ENCODE results near the gene ABCA13. TPM values are rescaled to one million over a fixed set of nuclear protein-coding genes. Genes with fewer than 3 reads are reported as not detected.

The ABCA13 gene
- total RNA-seq, 1 donor from 2014 or later, result not detected

DNA sequence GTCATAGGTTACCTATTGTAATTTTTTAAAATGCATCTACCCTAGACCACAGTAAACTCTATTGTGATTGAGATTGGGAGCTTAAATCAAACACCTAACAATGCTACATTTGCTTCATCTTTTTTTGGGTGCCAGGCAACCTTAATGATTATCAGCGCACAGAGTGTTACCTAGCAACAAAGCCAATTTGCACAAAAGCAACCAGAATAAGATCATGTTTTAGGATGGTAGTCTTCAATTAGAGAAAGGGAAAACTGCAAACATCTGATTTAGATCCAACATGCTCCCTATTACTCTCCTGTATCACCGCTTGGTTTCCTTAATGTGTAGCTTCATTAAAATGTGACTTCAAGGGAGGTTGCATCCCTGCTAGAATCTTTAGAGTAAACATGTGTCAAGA is 226.9 kb downstream of the ABCA13 start:
- peaks cover 4% of the 10 kb centered on the region for H3K4me1 Mint-ChIP-seq
- Histone ChIP-seq H3K36me3 (no peaks in the 10 kb centered on the region), H2AFZ (replicated peaks) (no peak overlapping the region), H4K20me1 (ENCODE audit: low read depth) (no peaks in the 10 kb centered on the region), H3K4me3 (no peak overlapping the region), H3K9ac (no peak overlapping the region), H3K27ac (no peak overlapping the region), H3F3A (ENCODE audit: low read depth) (no peaks in the 10 kb centered on the region), H3K27me3 (no peaks in the 10 kb centered on the region), H3K79me2 (ENCODE audit: low read depth) (no peaks in the 10 kb centered on the region), H3K4me2 (no peak overlapping the region), H3K9me3 (ENCODE audit: low read depth) (no peaks in the 10 kb centered on the region), H3K4me1 (peaks cover 16% of the 10 kb centered on the region)
- H3K27ac Mint-ChIP-seq, result no peak overlapping the region
- TF ChIP-seq EZH2 (IDR thresholded peaks at IDR 0.05) (no peak), EZH2phosphoT487 (IDR thresholded peaks at IDR 0.05) (no peak)
- TF ChIP-seq, protein P1, sequence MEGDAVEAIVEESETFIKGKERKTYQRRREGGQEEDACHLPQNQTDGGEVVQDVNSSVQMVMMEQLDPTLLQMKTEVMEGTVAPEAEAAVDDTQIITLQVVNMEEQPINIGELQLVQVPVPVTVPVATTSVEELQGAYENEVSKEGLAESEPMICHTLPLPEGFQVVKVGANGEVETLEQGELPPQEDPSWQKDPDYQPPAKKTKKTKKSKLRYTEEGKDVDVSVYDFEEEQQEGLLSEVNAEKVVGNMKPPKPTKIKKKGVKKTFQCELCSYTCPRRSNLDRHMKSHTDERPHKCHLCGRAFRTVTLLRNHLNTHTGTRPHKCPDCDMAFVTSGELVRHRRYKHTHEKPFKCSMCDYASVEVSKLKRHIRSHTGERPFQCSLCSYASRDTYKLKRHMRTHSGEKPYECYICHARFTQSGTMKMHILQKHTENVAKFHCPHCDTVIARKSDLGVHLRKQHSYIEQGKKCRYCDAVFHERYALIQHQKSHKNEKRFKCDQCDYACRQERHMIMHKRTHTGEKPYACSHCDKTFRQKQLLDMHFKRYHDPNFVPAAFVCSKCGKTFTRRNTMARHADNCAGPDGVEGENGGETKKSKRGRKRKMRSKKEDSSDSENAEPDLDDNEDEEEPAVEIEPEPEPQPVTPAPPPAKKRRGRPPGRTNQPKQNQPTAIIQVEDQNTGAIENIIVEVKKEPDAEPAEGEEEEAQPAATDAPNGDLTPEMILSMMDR (IDR thresholded peaks at IDR 0.05), result no peak
- H3K4me3 Mint-ChIP-seq, result no peak overlapping the region
- peaks cover 5% of the 10 kb centered on the region for H3K9me3 Mint-ChIP-seq
- no peak for DNase-seq (ENCODE audit: low spot score)
- no peaks in the 10 kb centered on the region for H3K36me3 Mint-ChIP-seq
- H3K27me3 Mint-ChIP-seq (ENCODE audit: insufficient read depth, low read depth), result peaks cover 2% of the 10 kb centered on the region

DNA sequence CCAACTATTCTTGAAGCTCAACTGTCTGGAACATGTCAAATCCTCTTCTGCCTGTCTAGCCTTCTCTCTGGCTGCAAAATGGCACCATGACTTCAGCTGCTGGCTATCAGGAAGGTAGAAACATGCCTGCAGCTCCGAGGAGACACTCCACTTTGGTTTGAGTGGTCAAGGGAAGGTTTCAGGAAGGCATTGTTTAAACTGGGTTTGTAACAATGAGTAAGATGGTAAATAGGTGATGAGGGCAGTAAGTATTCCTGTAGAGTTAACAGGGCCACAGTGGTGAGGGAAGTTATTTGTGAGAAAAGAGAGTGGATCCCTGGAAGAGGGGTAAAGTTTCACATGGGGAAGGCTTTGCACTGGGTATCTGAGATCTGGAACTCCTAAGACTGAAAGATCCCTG is 231.5 kb downstream of the ABCA13 start:
- TF ChIP-seq EZH2 (IDR thresholded peaks at IDR 0.05), result no peak
- no peak for TF ChIP-seq EZH2phosphoT487 (IDR thresholded peaks at IDR 0.05)
- TF ChIP-seq, protein P1 (IDR thresholded peaks at IDR 0.05), result no peak
- Histone ChIP-seq H3K4me2 (no peak overlapping the region), H3K4me3 (no peak overlapping the region), H3K27ac (no peak overlapping the region), H3K27me3 (no peaks in the 10 kb centered on the region), H3K9ac (no peak overlapping the region), H3K4me1 (peaks cover 16% of the 10 kb centered on the region), H4K20me1 (ENCODE audit: low read depth) (no peaks in the 10 kb centered on the region), H3F3A (ENCODE audit: low read depth) (no peaks in the 10 kb centered on the region), H3K36me3 (no peaks in the 10 kb centered on the region), H2AFZ (replicated peaks) (no peak overlapping the region), H3K9me3 (ENCODE audit: low read depth) (no peaks in the 10 kb centered on the region), H3K79me2 (ENCODE audit: low read depth) (no peaks in the 10 kb centered on the region)
- Mint-ChIP-seq H3K36me3 (no peaks in the 10 kb centered on the region), H3K4me1 (peaks cover 4% of the 10 kb centered on the region), H3K4me3 (no peak overlapping the region), H3K9me3 (peaks cover 2% of the 10 kb centered on the region), H3K27ac (no peak overlapping the region), H3K27me3 (ENCODE audit: insufficient read depth, low read depth) (no peaks in the 10 kb centered on the region)
- DNase-seq (ENCODE audit: low spot score), result no peak

DNA sequence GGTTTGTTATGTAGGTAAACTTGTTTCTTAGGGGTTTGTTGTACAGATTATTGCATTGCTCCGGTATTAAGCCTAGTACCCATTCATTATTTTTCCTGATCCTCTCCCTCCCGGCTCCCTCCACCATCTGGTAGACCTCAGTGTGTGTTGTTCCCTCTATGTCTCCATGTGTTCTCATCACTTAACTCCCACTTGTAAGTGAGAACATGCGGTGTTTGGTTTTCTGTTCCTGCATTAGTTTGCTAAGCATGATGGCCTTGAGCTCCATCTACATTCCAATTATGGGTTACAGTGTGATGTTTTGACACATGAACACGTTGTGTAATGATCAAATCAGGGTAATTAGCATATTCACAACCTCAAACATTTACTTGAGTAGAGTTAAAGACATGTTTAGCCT is 237.5 kb downstream of the ABCA13 start:
- Histone ChIP-seq H3F3A (ENCODE audit: low read depth) (no peaks in the 10 kb centered on the region), H3K4me1 (no peaks in the 10 kb centered on the region), H3K36me3 (no peaks in the 10 kb centered on the region), H3K4me2 (no peak overlapping the region), H3K27me3 (no peaks in the 10 kb centered on the region), H3K9ac (no peak overlapping the region), H3K9me3 (ENCODE audit: low read depth) (no peaks in the 10 kb centered on the region), H3K27ac (no peak overlapping the region), H4K20me1 (ENCODE audit: low read depth) (no peaks in the 10 kb centered on the region), H3K4me3 (no peak overlapping the region), H3K79me2 (ENCODE audit: low read depth) (no peaks in the 10 kb centered on the region), H2AFZ (replicated peaks) (no peak overlapping the region)
- Mint-ChIP-seq H3K27ac (no peak overlapping the region), H3K4me3 (no peak overlapping the region), H3K9me3 (peaks cover 3% of the 10 kb centered on the region), H3K4me1 (peaks cover 3% of the 10 kb centered on the region), H3K36me3 (peaks cover 2% of the 10 kb centered on the region), H3K27me3 (ENCODE audit: insufficient read depth, low read depth) (no peaks in the 10 kb centered on the region)
- TF ChIP-seq EZH2phosphoT487 (IDR thresholded peaks at IDR 0.05) (no peak), EZH2 (IDR thresholded peaks at IDR 0.05) (no peak)
- TF ChIP-seq, protein P1 (IDR thresholded peaks at IDR 0.05), result no peak
- no peak for DNase-seq (ENCODE audit: low spot score)

Data from neural progenitor cell (in vitro differentiated cells).